LNCaP clone FGC (cell line): ENCODE measurements around the gene SNX13.
"Not testable (repeated sequence)": the region's sequence is repeated elsewhere in the genome, so short reads cannot be mapped to it uniquely, and the experiment has no call there.

Experiments
- DNase-seq: peaks from one replicate; pipeline ENCODE4 v3.0.0-alpha.2; 2011; ENCODE audit warnings: low read depth
- H3K4me3 ChIP-seq: 2 replicates; pipeline ENCODE4 v1.5.1; 2011; ENCODE audit warnings: mild to moderate bottlenecking, low read depth, low read length, control low read depth
- TF ChIP-seq, protein P1 (sequence below): IDR thresholded peaks from 2 replicates; pipeline ENCODE4 v1.5.1; 2012; ENCODE audit warnings: mild to moderate bottlenecking; ENCODE audit not compliant: control insufficient read depth, insufficient read depth; ENCODE audit errors: extremely low read depth

The SNX13 gene

DNA sequence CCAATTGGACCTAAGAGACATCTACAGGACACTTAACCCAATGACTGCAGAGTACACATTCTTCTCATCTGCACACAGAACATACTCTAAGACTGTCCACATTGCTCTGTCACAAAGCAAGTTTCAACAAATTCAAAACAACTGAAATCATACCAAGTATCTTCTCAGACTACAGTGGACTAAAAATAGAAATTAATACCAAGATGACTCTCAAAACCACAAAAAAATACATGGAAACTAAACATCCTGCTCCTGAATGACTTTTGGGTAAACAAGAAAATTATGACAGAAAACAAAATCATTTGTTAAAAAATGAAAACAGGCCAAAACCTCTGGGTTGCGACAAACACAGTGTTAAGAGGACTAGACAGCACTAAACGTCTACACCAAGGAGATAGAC, 24.5 kb downstream of the SNX13 start:
- no peak for DNase-seq
- no peak overlapping the region for H3K4me3 ChIP-seq
- TF ChIP-seq, protein P1, sequence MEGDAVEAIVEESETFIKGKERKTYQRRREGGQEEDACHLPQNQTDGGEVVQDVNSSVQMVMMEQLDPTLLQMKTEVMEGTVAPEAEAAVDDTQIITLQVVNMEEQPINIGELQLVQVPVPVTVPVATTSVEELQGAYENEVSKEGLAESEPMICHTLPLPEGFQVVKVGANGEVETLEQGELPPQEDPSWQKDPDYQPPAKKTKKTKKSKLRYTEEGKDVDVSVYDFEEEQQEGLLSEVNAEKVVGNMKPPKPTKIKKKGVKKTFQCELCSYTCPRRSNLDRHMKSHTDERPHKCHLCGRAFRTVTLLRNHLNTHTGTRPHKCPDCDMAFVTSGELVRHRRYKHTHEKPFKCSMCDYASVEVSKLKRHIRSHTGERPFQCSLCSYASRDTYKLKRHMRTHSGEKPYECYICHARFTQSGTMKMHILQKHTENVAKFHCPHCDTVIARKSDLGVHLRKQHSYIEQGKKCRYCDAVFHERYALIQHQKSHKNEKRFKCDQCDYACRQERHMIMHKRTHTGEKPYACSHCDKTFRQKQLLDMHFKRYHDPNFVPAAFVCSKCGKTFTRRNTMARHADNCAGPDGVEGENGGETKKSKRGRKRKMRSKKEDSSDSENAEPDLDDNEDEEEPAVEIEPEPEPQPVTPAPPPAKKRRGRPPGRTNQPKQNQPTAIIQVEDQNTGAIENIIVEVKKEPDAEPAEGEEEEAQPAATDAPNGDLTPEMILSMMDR = no peak

DNA sequence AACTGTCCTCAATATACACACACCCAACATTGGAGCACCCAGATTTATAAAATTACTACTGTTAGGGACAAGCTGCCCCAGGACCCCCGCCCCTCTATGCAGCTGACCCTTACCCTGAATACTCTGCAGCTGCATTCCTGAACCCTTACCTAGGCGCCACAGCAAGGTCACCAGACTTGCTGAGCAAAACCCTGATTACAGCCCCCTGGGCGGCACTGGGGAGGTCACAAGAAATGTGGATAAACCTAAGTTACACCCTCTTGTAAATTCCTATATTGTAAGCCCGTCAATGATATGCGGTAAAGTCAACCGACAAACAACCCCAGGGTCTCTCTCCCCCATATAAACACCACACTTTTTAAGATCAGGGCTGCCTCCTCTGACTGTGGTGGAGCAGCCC, 25.1 kb downstream of the SNX13 start:
- H3K4me3 ChIP-seq = no peak overlapping the region
- TF ChIP-seq, protein P1 = no peak
- no peak for DNase-seq

DNA sequence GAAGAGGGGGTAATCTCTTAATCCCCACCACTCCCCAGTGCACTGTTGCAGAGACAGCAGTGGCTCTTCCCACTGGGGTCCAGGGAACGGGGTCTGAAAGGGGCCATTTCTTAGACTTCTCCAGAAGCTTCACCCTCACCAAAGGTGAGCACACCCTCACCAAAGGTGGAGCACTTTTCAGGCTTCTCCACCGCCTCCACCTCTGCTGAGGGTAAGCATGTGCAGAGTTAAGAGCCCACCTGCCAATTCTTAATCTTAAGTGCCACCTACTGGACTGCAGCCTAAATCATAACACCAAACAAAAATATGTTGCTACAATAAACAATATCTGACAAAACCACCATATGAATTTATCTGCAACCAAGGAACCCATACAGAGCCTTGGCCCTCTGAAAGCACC, 27.0 kb downstream of the SNX13 start:
- DNase-seq = no peak
- TF ChIP-seq, protein P1 = no peak
- H3K4me3 ChIP-seq = no peak overlapping the region

DNA sequence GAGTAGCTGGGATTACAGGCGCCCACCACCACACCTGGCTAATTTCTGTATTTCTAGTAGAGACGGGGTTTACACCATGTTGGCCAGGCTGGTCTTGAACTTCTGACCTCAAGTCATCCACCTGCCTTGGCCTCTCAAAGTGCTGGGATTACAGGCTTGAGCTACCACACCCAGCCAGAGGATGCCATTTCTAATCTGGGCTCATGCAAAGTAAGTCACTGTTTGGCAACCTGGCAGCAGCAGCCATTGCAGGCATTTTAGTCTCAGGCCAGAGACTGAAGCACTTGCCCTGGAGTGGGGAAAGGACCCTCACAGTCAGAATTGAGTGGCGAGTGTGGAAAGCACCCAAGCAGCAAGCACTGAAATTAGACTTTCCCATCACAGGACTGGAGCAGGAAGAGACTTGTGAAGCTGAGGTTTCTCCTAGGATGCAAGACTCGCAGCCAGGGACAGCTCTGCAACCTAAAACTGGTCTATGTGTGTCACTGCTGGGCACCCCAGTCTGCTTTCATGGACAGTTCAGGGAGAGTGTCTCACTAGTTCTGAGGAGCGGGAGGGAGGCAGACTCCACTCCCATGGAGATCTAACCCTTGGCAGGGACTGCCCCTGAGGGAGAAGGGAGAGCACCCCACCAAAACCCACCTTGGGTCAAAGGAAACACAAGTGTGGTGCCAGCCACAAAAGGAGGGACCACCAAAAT, 27.6 kb downstream of the SNX13 start:
- no peak for DNase-seq
- H3K4me3 ChIP-seq = no peak overlapping the region
- TF ChIP-seq, protein P1 = no peak

DNA sequence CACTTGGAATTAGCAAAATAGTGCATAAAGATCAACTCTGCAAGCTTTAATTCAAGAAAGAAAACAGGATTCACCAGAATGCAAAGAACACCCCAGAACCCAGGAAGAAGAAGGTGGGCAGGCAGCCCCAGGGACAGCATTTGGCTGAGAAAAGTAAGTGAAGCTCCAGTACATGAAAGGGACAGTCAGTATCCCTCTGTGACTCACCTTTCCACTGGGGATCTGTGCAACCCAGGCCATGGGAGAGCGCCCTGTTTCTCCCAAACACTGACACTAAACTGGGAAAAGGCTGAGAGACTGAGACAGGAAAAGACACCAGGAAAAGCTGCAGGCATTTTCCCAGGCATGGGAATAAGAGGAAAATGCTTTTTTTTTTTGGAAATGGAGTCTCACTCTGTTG, 28.2 kb downstream of the SNX13 start:
- DNase-seq = no peak
- TF ChIP-seq, protein P1 = no peak

DNA sequence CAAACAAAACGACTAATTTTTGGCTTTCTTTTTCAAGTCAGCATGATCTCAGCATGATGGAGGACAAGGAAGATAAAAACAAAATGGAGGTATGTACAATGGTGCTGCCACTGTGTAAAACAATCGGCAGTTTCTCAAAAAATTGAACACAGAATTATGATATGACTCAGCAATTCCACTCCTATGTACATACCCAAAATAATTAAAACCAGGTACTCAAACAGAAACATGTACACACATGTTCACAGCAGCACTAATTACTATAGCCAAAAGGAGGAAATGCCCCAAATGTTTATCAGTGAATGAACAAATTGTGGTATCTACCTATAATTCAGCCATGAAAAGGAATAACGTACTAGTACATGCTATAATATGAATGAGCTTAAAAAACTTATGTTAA, 29.9 kb downstream of the SNX13 start:
- no peak for DNase-seq
- H3K4me3 ChIP-seq = no peak overlapping the region
- TF ChIP-seq, protein P1 = no peak

More for the DNA sequence above, 28.2 kb downstream of the SNX13 start:
- no peak overlapping the region for H3K4me3 ChIP-seq

DNA sequence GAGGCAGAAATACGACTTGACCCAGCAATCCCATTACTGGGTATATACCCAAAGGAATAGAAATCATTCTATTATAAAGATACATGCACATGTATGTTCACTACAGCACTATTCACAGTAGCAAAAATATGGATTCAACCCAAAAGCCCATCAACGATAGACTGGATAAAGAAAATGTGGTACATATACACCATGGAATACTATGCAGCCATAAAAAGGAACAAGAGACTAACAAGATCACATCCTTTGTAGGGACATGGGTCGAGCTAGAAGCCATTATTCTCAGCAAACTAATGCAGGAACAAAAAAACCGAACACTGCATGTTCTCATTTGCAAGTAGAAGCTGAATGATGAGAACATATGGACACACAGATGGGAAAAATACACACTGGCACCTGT, 31.0 kb downstream of the SNX13 start:
- not testable (repeated sequence) for DNase-seq, H3K4me3 ChIP-seq
